DOHH2 (cell line): ENCODE data around the gene COL13A1.

Experiments
- H3F3A ChIP-seq: fragments of 200-600 bp; sonication (generic), shearing (Covaris generic); 2 replicates; pipeline ENCODE4 v1.6.0; 2016; ENCODE audit warnings: antibody characterized with exemption, mild to moderate bottlenecking; ENCODE audit not compliant: control insufficient read depth, insufficient read depth
- H3K27ac ChIP-seq: fragments of 200-600 bp; sonication (generic); 2 replicates; pipeline ENCODE4 v1.5.1; 2014; ENCODE audit warnings: low read depth, mild to moderate bottlenecking, low read length, moderate library complexity
- H3K27me3 ChIP-seq: fragments of 200-600 bp; sonication (generic); 2 replicates; pipeline ENCODE4 v1.6.1; 2014; ENCODE audit warnings: mild to moderate bottlenecking, low read length, mixed read lengths; ENCODE audit not compliant: control insufficient read depth
- H3K36me3 ChIP-seq: fragments of 200-600 bp; sonication (generic); 2 replicates; pipeline ENCODE4 v1.6.1; 2014; ENCODE audit warnings: mild to moderate bottlenecking, low read length, moderate library complexity, mixed read lengths; ENCODE audit not compliant: control insufficient read depth
- H3K4me1 ChIP-seq: fragments of 200-600 bp; sonication (generic); 2 replicates; pipeline ENCODE4 v1.6.1; 2014; ENCODE audit warnings: mild to moderate bottlenecking, low read length, mixed read lengths; ENCODE audit not compliant: control insufficient read depth
- H3K4me2 ChIP-seq: fragments of 200-600 bp; sonication (generic); 2 replicates; pipeline ENCODE4 v1.6.0; 2014; ENCODE audit warnings: mild to moderate bottlenecking, low read length, moderate library complexity
- H3K4me3 ChIP-seq: fragments of 200-600 bp; sonication (generic); 2 replicates; pipeline ENCODE4 v1.5.1; 2014; ENCODE audit warnings: mild to moderate bottlenecking, low read length, mixed read lengths
- H3K79me2 ChIP-seq: fragments of 200-600 bp; sonication (generic); 2 replicates; pipeline ENCODE4 v1.6.1; 2014; ENCODE audit warnings: mild to moderate bottlenecking, low read length, mixed read lengths; ENCODE audit not compliant: control insufficient read depth
- H3K9me2 ChIP-seq: fragments of 200-600 bp; sonication (generic); replicated peaks from 2 replicates; pipeline ENCODE4 v1.6.1; 2014; ENCODE audit warnings: mild to moderate bottlenecking, low read length, mixed read lengths; ENCODE audit not compliant: control insufficient read depth
- H3K9me3 ChIP-seq: fragments of 200-600 bp; sonication (generic); 2 replicates; pipeline ENCODE4 v1.6.1; 2014; ENCODE audit warnings: antibody characterized with exemption, low read length, mixed read lengths; ENCODE audit not compliant: control insufficient read depth, insufficient read depth
- H4K20me1 ChIP-seq: fragments of 200-600 bp; sonication (generic); 2 replicates; pipeline ENCODE4 v1.6.0; 2014; ENCODE audit warnings: low read depth, mild to moderate bottlenecking, antibody characterized with exemption, low read length, moderate library complexity; ENCODE audit not compliant: control insufficient read depth, insufficient read depth
- CTCF ChIP-seq: fragments of 200-600 bp; sonication (generic); IDR thresholded peaks from one replicate; pipeline ENCODE4 v1.5.1; 2014; ENCODE audit warnings: antibody characterized with exemption, mild to moderate bottlenecking, low read depth, low read length; ENCODE audit not compliant: poor library complexity, severe bottlenecking
- EZH2phosphoT487 ChIP-seq: fragments of 200-600 bp; sonication (generic); IDR thresholded peaks from 2 replicates; pipeline ENCODE4 v1.6.1; 2017; ENCODE audit warnings: borderline replicate concordance, mild to moderate bottlenecking, antibody characterized with exemption, low read length, moderate library complexity, mixed read lengths

Gene COL13A1

GRCh38 chr10:69850440-69850839 is 48.7 kb downstream of the COL13A1 start:
- Histone ChIP-seq H3K27me3 (peaks cover 21% of the 10 kb centered on the region), H3K36me3 (no peaks in the 10 kb centered on the region), H4K20me1 (no peaks in the 10 kb centered on the region), H3F3A (no peaks in the 10 kb centered on the region), H3K9me2 (no peaks in the 10 kb centered on the region), H3K4me2 (no peak overlapping the region), H3K4me3 (no peak overlapping the region), H3K79me2 (no peaks in the 10 kb centered on the region), H3K4me1 (no peaks in the 10 kb centered on the region), H3K27ac (no peak overlapping the region), H3K9me3 (no peaks in the 10 kb centered on the region)
- TF ChIP-seq CTCF = no peak
- no peak for TF ChIP-seq EZH2phosphoT487

- no peaks in the 10 kb centered on the region for H3K4me1 ChIP-seq
- H3K27ac ChIP-seq = no peak overlapping the region
- H3K9me3 ChIP-seq = no peaks in the 10 kb centered on the region
- no peak overlapping the region for H3K4me2 ChIP-seq
- no peaks in the 10 kb centered on the region for H3F3A ChIP-seq
- no peaks in the 10 kb centered on the region for H3K9me2 ChIP-seq
- TF ChIP-seq CTCF (no peak), EZH2phosphoT487 (no peak)
- H3K79me2 ChIP-seq = no peaks in the 10 kb centered on the region
- H4K20me1 ChIP-seq = no peaks in the 10 kb centered on the region
- peaks cover 20% of the 10 kb centered on the region for H3K27me3 ChIP-seq
- no peak overlapping the region for H3K4me3 ChIP-seq
- no peaks in the 10 kb centered on the region for H3K36me3 ChIP-seq
These were observed 49.6 kb downstream of the COL13A1 start for GRCh38 chr10:69851306-69851705.

DNA sequence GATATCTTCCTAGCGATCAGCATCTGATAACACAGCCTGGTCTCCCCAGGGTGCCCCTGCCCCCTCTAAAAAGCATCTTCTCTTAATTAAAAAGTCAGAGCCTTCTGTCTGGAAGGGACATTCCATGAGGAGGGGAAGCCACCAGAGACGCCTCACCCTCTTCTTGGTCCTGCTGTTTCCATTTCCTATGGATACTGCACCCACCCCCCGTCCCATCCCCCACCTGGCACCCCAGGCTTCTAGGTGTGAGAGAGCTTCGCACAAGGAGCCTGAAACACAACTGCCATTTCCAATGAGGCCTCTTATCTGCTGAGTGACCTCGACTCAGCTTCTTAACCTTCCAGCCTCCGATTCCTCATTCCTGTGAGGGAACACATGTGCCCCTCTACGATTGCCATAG is 51.4 kb downstream of the COL13A1 start:
- no peak for TF ChIP-seq CTCF
- TF ChIP-seq EZH2phosphoT487 = no peak
- Histone ChIP-seq H3K4me2 (no peak overlapping the region), H3K27me3 (peaks cover 5% of the 10 kb centered on the region), H3K27ac (no peak overlapping the region), H3K9me3 (no peaks in the 10 kb centered on the region), H3K9me2 (no peaks in the 10 kb centered on the region), H4K20me1 (no peaks in the 10 kb centered on the region), H3K4me1 (no peaks in the 10 kb centered on the region), H3K36me3 (no peaks in the 10 kb centered on the region), H3K79me2 (no peaks in the 10 kb centered on the region), H3F3A (no peaks in the 10 kb centered on the region), H3K4me3 (no peak overlapping the region)
